ENCODE measurements around the gene FAM186B. TPM values are rescaled to one million over a fixed set of nuclear protein-coding genes. Genes with fewer than 3 reads are reported as not detected.

Gene FAM186B
- total RNA-seq, 1 donor from 2014 or later: 0.75 TPM

DNA sequence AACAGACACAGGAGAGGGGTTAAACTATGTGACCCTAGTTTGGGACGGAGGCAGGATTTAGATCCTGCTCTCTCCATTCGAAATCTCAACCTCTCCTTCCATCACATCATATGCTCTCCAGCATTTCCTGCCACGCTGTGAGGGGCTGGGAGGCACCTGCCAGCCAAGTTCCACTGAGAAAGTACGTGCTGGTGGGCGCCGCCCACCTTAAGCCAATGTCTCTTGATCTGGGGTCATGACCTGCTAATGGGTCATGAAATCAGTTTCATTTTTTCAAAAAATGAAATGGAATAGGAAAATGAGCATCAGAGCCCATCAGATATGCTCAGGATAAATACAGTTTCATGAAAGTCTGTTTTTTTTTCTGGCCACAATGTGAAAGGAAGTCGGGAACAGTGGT lies 44.7 kb downstream of the FAM186B start:
- Histone ChIP-seq H3K4me1 (no peaks in the 10 kb centered on the region), H3K36me3 (peaks cover 81% of the 10 kb centered on the region), H3K27ac (no peak overlapping the region), H3K27me3 (no peaks in the 10 kb centered on the region), H3K4me3 (no peak overlapping the region), H3K9me3 (no peaks in the 10 kb centered on the region)
- intact Hi-C loops (cut with DNase I): no loop called here
- ATAC-seq: no peak
- no peak for DNase-seq
- TF ChIP-seq, protein P1, sequence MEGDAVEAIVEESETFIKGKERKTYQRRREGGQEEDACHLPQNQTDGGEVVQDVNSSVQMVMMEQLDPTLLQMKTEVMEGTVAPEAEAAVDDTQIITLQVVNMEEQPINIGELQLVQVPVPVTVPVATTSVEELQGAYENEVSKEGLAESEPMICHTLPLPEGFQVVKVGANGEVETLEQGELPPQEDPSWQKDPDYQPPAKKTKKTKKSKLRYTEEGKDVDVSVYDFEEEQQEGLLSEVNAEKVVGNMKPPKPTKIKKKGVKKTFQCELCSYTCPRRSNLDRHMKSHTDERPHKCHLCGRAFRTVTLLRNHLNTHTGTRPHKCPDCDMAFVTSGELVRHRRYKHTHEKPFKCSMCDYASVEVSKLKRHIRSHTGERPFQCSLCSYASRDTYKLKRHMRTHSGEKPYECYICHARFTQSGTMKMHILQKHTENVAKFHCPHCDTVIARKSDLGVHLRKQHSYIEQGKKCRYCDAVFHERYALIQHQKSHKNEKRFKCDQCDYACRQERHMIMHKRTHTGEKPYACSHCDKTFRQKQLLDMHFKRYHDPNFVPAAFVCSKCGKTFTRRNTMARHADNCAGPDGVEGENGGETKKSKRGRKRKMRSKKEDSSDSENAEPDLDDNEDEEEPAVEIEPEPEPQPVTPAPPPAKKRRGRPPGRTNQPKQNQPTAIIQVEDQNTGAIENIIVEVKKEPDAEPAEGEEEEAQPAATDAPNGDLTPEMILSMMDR (IDR thresholded peaks at IDR 0.05): no peak

- no peaks in the 10 kb centered on the region for H3K4me1 ChIP-seq
- no peak overlapping the region for H3K4me3 ChIP-seq
- no peak for DNase-seq
- intact Hi-C loops (cut with DNase I): no loop called here
- ATAC-seq: no peak
- H3K36me3 ChIP-seq: peaks cover 71% of the 10 kb centered on the region
- no peaks in the 10 kb centered on the region for H3K27me3 ChIP-seq
- no peak overlapping the region for H3K27ac ChIP-seq
- TF ChIP-seq, protein P1 (IDR thresholded peaks at IDR 0.05): no peak
- H3K9me3 ChIP-seq: no peaks in the 10 kb centered on the region
Measured at GRCh38 chr12:49559011-49559675, 46.3 kb downstream of the FAM186B start.

DNA sequence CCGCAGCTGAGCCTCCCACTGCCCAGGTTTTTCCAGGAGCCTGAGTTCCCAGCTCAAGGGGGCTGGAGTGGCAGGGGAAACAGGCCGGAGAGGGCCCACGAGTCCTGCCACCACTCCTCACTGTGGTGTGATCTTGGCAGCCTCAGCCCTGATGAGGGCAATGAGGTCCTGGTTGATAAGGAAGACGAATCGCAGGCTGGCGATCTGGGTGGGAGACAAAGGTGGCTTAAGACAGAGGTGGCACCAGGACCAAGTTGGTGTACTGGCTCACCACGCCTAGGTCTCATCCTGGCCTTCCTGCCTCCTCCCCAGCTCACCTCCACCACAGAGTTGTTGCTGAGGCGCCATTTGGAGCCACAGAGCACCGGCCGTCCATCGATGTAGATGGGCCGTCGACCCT lies 46.9 kb downstream of the FAM186B start:
- intact Hi-C loops (cut with DNase I): no loop called here
- DNase-seq (no peak), ATAC-seq (no peak)
- Histone ChIP-seq H3K36me3 (peaks cover 64% of the 10 kb centered on the region), H3K9me3 (no peaks in the 10 kb centered on the region), H3K4me1 (no peaks in the 10 kb centered on the region), H3K27me3 (no peaks in the 10 kb centered on the region), H3K27ac (no peak overlapping the region), H3K4me3 (no peak overlapping the region)
- TF ChIP-seq, protein P1 (IDR thresholded peaks at IDR 0.05): no peak

GRCh38 chr12:49557917-49558215 lies 47.6 kb downstream of the FAM186B start:
- no peak overlapping the region for H3K27ac ChIP-seq
- no peaks in the 10 kb centered on the region for H3K4me1 ChIP-seq
- no peak for DNase-seq

GRCh38 chr12:49557187-49557916 lies 48.1 kb downstream of the FAM186B start:
- ATAC-seq (no peak), DNase-seq (no peak)
- peaks cover under 1% of the 10 kb centered on the region for H3K4me1 ChIP-seq
- intact Hi-C loops (cut with DNase I): no loop called here
- H3K27me3 ChIP-seq: no peaks in the 10 kb centered on the region
- no peak overlapping the region for H3K4me3 ChIP-seq
- no peak overlapping the region for H3K27ac ChIP-seq
- TF ChIP-seq, protein P1 (IDR thresholded peaks at IDR 0.05): no peak
- peaks cover 53% of the 10 kb centered on the region for H3K36me3 ChIP-seq
- H3K9me3 ChIP-seq: no peaks in the 10 kb centered on the region

More at GRCh38 chr12:49557917-49558215, 47.6 kb downstream of the FAM186B start:
- Histone ChIP-seq H3K27me3 (no peaks in the 10 kb centered on the region), H3K36me3 (peaks cover 58% of the 10 kb centered on the region), H3K9me3 (no peaks in the 10 kb centered on the region), H3K4me3 (no peak overlapping the region)
- intact Hi-C loops (cut with DNase I): no loop called here
- ATAC-seq: no peak
- TF ChIP-seq, protein P1 (IDR thresholded peaks at IDR 0.05): no peak
